ENCODE data around the gene SRSF11.

GRCh38 chr1:70256664-70257063 lies 35.5 kb downstream of the SRSF11 start:
- TF ChIP-seq YY1 (IDR thresholded peaks at IDR 0.05; ENCODE audit: low read depth) (no peak), CREB1 (IDR thresholded peaks at IDR 0.05; ENCODE audit: low read depth) (no peak)
